GM06990 (cell line): ENCODE results near the gene LAMC2.

Experiments used
- DNase-seq: peaks from one replicate; pipeline ENCODE4 v3.0.0-alpha.2; 2011; ENCODE audit not compliant: insufficient read length; ENCODE audit errors: extremely low read depth
- H3K27me3 ChIP-seq: replicated peaks from 2 replicates; pipeline ENCODE4 v1.6.0; 2011; ENCODE audit warnings: low read length; ENCODE audit not compliant: control insufficient read depth, insufficient read depth
- H3K36me3 ChIP-seq: 2 replicates; pipeline ENCODE4 v1.5.1; 2011; ENCODE audit warnings: low read length; ENCODE audit not compliant: control insufficient read depth, insufficient read depth
- H3K4me3 ChIP-seq: replicated peaks from 2 replicates; pipeline ENCODE4 v1.5.1; 2011; ENCODE audit warnings: low read depth, mild to moderate bottlenecking, control low read depth, low read length
- TF ChIP-seq, protein P1 (sequence below): IDR thresholded peaks from 2 replicates; pipeline ENCODE4 v1.5.1; 2011; ENCODE audit warnings: low read length, control low read depth, mild to moderate bottlenecking, inconsistent platforms; ENCODE audit not compliant: insufficient read depth, poor library complexity, severe bottlenecking

Gene LAMC2

DNA sequence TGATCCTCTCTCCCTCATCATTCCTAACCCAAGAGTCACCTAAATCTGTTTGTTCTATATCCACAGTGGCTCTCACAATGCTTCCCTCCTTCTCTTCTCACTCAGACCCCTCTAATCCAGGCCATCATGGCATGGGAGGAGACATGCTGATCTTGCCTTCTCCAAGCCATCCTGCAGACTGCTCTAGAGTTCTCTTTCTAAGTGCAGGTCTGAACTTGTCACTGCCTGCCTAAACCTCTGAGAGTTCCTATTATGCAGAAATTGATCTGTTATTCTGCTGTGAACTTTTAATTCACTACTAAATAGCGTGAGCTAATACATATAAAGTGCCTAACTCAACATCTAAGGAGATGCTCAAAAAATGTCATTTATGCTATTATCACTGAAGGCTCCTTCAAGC is 26.8 kb downstream of the LAMC2 start:
- TF ChIP-seq, protein P1, sequence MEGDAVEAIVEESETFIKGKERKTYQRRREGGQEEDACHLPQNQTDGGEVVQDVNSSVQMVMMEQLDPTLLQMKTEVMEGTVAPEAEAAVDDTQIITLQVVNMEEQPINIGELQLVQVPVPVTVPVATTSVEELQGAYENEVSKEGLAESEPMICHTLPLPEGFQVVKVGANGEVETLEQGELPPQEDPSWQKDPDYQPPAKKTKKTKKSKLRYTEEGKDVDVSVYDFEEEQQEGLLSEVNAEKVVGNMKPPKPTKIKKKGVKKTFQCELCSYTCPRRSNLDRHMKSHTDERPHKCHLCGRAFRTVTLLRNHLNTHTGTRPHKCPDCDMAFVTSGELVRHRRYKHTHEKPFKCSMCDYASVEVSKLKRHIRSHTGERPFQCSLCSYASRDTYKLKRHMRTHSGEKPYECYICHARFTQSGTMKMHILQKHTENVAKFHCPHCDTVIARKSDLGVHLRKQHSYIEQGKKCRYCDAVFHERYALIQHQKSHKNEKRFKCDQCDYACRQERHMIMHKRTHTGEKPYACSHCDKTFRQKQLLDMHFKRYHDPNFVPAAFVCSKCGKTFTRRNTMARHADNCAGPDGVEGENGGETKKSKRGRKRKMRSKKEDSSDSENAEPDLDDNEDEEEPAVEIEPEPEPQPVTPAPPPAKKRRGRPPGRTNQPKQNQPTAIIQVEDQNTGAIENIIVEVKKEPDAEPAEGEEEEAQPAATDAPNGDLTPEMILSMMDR: no peak
- no peaks in the 10 kb centered on the region for H3K36me3 ChIP-seq
- H3K27me3 ChIP-seq: no peaks in the 10 kb centered on the region; the same call in 1 of the 2 replicates
- no peak for DNase-seq
- H3K4me3 ChIP-seq: no peak overlapping the region

- H3K27me3 ChIP-seq: no peaks in the 10 kb centered on the region; the same call in 1 of the 2 replicates
- no peak for DNase-seq
- TF ChIP-seq, protein P1: no peak
- H3K36me3 ChIP-seq: no peaks in the 10 kb centered on the region
- H3K4me3 ChIP-seq: no peak overlapping the region
Observed at GRCh38 chr1:183214021-183214970, 28.2 kb downstream of the LAMC2 start.

DNA sequence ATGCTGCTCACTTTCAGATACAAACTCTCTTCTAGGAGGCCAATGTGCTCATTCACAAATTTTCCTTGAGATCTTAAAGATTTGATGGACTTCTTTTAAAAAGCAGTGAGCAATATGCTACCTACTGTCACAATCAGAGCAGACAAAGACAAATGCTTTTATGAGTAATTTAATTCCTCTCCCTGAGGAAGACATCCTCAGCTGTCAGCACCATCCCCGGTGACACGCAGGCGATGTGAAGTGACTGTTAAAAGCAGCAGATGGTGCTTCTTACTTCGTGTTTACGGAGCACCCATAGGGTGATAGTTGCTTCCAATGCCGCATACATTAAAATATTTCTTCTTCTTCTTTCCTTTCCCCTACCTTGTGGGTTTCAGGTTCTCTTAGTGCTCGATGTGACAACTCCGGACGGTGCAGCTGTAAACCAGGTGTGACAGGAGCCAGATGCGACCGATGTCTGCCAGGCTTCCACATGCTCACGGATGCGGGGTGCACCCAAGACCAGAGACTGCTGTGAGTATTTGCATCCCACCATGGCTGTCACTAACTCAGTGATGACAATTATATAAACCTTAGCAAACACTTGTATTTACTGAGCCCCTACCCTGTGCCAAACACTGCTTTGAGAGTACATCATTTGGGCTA is 29.1 kb downstream of the LAMC2 start:
- no peak for DNase-seq
- Histone ChIP-seq H3K36me3 (no peaks in the 10 kb centered on the region), H3K27me3 (no peaks in the 10 kb centered on the region; the same call in 1 of the 2 replicates), H3K4me3 (no peak overlapping the region)
- TF ChIP-seq, protein P1: no peak

DNA sequence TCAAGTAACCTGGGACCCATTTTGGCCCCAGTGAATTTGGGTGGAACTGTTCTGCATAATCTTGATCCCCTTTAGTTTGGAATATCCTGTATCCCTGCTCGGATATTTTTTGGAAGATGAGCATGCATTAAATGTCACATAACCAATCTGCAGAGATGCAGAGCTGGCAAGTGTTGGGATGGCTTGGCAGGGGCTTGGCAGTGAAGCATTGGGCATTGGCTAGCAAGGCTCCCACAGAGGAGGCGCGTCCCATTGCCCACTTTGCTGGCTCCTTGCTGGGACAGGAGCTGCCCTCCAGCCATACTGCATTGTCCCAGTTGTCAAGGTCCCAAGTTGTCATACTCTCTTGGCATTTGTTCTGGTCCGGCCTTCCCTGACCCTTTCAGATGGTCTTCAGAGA is 29.9 kb downstream of the LAMC2 start:
- TF ChIP-seq, protein P1: no peak
- Histone ChIP-seq H3K4me3 (no peak overlapping the region), H3K27me3 (no peaks in the 10 kb centered on the region; the same call in 1 of the 2 replicates), H3K36me3 (no peaks in the 10 kb centered on the region)
- DNase-seq: no peak

DNA sequence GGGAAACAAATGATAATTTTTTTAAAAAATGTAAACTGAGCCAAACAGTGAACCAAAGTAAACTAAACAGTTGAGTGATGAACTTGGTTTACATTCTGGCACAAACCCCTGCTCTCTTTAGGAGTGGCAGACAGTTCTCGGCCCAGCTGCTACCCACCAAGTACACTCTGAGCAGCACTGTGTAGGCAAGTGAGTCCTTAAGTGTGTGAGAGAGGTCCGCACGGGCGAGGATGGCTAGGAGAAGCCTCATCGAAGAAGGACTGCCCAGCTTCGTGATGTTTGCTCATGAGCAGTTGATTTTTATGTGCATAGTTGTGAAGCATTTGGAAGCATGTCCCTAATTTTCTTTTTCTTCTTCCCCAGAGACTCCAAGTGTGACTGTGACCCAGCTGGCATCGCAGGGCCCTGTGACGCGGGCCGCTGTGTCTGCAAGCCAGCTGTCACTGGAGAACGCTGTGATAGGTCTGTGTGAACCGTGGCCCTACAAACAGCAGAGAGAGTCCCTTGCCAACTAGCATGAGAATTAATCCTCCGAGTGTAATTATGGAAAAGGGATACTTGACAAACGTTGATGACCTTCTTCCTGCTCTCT is 32.1 kb downstream of the LAMC2 start:
- DNase-seq: no peak
- Histone ChIP-seq H3K36me3 (no peaks in the 10 kb centered on the region), H3K4me3 (no peak overlapping the region), H3K27me3 (no peaks in the 10 kb centered on the region; the same call in none of the 2 replicates)
- TF ChIP-seq, protein P1: no peak
